VCaP (cell line): ENCODE results near the gene BEND3.

ENCODE experiments used
- H3K27ac ChIP-seq: fragments of 450-650 bp; 2 replicates; pipeline ENCODE4 v1.5.1; 2017
- TF ChIP-seq, protein P1 (sequence below): fragments of 450-650 bp; conservative IDR thresholded peaks from 2 replicates; pipeline ENCODE4 v1.5.1; 2017; ENCODE audit warnings: mild to moderate bottlenecking, moderate library complexity

Gene BEND3

DNA sequence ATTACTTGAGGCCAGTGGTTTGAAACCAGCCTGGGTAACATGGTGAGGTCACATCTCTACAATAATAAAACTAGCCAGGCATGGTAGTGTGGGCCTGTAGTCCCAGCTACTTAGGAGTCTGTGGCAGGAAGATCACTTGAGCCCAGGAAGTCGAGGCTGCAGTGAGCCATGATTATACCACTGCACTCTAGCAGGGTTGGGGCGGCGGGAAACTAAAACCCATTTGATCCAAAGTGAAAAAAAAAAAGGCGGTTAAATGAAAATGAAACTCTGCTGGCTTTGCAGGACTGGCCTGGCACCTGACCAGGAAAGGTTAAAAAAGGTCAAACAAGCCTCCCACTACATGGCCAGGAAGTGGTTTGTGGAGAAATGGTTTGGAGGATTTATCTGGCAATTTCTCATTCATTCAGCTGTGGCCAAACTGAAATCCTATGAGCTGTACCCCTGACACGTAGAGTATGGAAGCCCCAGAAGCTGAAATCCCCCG lies 50.7 kb downstream of the BEND3 start:
- H3K27ac ChIP-seq = no peak overlapping the region
- TF ChIP-seq, protein P1, sequence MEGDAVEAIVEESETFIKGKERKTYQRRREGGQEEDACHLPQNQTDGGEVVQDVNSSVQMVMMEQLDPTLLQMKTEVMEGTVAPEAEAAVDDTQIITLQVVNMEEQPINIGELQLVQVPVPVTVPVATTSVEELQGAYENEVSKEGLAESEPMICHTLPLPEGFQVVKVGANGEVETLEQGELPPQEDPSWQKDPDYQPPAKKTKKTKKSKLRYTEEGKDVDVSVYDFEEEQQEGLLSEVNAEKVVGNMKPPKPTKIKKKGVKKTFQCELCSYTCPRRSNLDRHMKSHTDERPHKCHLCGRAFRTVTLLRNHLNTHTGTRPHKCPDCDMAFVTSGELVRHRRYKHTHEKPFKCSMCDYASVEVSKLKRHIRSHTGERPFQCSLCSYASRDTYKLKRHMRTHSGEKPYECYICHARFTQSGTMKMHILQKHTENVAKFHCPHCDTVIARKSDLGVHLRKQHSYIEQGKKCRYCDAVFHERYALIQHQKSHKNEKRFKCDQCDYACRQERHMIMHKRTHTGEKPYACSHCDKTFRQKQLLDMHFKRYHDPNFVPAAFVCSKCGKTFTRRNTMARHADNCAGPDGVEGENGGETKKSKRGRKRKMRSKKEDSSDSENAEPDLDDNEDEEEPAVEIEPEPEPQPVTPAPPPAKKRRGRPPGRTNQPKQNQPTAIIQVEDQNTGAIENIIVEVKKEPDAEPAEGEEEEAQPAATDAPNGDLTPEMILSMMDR = no peak

DNA sequence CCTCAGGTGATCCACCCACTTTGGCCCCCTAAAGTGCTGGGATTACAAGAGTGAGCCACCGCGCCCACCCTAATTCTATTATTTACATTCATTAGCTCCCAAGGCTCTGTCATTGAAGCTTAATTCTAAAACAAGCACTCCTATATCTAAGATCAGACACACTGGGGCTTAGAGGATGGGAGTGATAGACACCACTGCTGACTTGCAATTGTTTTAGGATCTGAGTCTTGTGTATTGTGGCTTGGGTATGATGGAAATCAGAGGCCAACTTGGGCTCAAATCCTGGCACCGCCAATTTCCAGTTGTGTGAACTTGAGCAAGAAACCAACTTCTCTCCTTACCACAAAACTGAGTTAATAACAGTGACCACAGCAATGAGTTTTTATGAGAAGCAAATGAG lies 52.6 kb downstream of the BEND3 start:
- TF ChIP-seq, protein P1 = no peak
- no peak overlapping the region for H3K27ac ChIP-seq

DNA sequence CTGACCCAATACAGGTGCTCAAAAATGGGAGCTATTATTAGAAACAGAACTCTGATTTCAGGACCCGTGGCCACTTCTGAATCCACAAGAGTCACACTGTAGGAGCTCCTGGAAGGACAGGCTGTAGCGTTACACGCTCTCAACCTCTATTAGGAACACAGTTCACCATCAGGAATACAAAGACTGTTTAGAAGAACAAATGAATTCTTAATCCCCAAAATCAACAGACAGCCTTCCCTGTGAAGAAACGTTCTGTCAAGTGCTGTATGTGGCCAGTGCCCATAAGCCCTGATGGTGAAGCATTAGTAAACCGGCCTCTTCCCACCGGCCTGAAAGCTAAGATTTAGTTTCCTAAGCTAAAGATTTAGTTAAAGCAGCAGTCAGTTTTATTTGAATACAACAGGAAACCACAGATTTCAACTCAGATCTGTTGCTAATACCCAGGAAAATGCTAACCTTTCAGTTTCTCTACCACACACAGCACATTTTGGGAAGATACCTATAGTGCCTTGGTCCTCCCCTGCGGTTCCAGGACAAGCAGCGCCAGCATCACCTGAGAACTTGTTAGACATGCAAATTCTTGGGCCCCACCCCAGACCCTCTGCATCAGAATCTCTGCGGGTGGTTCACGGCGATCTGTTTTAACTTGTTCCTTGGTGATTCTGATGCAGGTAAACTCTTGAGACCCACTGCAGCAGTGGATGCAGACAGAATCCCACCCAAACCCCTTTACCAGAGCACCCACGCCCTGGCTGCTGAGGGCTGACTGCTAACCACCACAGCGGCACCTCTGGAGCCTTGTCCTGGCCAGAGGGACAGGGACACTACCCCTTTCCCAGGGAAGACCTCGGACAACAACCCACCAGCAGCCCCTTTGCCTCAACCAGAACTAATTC lies 53.9 kb downstream of the BEND3 start:
- TF ChIP-seq, protein P1 = no peak
- no peak overlapping the region for H3K27ac ChIP-seq

DNA sequence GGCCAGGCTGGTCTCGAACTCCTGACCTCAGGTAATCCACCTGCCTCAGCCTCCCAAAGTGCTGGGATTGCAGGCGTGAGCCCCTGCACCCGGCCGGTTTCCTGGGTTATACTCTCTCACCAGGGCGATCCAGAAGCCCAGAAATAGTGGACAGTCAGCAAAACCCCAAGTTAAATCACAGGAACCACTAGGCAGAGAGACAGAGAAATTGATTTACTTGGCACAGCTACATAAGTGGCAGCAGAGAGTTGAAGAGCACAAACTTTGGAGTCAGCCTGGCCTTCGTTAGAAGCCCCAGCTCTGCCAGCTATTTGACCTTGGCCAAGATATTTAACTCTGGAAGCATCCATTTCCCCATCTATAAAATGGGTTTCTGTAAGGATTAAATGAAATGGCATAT lies 54.6 kb downstream of the BEND3 start:
- H3K27ac ChIP-seq = no peak overlapping the region

DNA sequence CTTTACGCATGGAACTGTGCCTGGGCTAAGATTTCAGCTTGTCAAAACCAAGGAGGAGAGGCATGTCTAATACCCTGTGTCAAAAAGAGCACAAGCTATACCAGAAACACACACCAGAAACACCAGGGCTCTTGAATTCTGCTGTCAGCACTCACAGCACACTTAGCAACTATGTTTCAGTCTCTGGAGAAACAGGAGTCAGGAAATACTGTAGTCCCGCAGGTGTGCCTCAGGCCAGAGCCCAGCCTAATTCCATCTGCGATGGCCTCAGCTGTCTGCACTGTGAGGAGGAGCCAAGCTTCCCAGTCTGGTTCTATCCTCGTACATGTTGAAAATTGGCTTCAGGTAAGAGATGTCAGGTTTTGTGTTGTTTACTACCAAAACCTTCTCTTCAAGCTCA lies 55.7 kb downstream of the BEND3 start:
- no peak overlapping the region for H3K27ac ChIP-seq
- TF ChIP-seq, protein P1 = no peak

More for the DNA sequence above, 54.6 kb downstream of the BEND3 start:
- TF ChIP-seq, protein P1 = no peak

DNA sequence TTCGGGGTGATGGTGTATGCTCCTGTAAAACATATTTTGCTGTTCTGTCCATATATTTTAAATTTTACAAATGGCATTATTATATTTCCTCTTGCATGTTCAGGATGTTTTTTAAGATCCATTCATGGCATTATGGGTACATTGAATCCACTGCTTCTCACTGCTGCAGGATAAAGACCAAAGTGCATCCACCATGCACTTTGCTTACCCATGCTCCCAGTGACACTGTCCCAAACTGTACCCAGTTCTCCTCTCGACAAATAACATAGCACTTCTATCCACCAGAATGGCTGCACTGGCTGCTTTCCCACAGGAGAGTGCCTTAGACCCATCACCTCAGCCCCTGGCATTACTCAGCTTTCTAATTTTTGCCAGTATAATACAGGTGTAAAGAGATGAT lies 57.6 kb downstream of the BEND3 start:
- H3K27ac ChIP-seq = no peak overlapping the region
- TF ChIP-seq, protein P1 = no peak

DNA sequence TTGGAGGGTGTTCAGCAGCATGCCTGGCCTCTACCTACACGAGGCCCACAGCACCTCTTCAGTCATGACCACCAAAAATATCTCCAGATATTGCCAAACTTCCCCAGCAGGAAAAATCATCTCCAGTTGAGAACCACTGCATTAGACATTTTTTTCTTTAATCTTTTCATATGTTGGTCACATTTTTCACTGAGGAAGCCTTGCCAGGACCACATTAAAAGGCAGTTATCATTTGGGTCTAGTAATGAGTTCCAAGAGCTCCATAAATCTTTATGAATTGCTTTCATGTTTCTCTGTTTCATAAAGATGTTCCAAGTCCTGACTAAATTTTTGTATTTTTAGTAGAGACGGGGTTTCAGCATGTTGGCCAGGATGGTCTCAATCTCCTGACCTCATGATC lies 58.5 kb downstream of the BEND3 start:
- H3K27ac ChIP-seq = no peak overlapping the region
- TF ChIP-seq, protein P1 = no peak
